ENCODE results near the gene TNFAIP1. TPM values are rescaled to one million over a fixed set of nuclear protein-coding genes. Genes with fewer than 3 reads are reported as not detected.

The TNFAIP1 gene
- total RNA-seq, 4 donors from 2014 or later = 25.6 to 137 (median 49.4) TPM

DNA sequence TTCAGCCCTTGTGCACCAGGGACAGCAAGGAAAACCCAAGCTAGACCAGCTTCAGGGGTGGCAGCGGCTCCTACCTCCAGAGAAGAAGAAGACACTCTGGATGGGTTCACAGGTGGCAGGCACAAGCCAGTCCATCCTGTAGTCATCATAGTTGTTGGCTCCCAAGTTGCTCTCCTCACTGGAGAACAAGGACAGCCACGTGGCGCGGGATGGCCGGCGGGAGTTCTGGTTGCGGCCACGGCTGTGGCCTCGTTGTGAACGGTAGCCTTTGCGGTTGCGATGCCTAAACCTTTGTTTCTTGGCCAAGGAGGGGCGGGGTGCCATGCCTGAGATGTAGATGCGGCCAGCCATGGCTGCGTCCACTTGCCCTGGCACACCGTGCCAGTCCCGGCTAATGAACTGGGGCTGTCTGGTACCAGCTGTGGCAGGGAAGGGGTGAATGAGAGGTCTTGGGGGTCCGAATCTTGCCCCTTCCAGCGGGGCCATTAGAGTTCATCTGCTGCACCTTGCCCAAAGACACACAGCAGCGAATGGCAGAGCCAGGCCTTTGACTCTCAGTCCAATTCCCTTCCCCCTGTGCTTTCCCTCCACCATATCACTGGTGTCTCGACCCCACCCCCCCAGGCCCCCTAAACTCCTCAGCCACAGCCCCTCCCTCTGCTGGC, 32.2 kb downstream of the TNFAIP1 start:
- intact Hi-C loops (cut with DNase I; ENCODE audit: low total_unique reads) = no loop called here
- peaks cover 11% of the 10 kb centered on the region for H3K27me3 ChIP-seq
- TF ChIP-seq EP300 (IDR thresholded peaks at IDR 0.05; ENCODE audit: low read depth) = no peak
- TF ChIP-seq, protein P1, sequence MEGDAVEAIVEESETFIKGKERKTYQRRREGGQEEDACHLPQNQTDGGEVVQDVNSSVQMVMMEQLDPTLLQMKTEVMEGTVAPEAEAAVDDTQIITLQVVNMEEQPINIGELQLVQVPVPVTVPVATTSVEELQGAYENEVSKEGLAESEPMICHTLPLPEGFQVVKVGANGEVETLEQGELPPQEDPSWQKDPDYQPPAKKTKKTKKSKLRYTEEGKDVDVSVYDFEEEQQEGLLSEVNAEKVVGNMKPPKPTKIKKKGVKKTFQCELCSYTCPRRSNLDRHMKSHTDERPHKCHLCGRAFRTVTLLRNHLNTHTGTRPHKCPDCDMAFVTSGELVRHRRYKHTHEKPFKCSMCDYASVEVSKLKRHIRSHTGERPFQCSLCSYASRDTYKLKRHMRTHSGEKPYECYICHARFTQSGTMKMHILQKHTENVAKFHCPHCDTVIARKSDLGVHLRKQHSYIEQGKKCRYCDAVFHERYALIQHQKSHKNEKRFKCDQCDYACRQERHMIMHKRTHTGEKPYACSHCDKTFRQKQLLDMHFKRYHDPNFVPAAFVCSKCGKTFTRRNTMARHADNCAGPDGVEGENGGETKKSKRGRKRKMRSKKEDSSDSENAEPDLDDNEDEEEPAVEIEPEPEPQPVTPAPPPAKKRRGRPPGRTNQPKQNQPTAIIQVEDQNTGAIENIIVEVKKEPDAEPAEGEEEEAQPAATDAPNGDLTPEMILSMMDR (IDR thresholded peaks at IDR 0.05) = no peak
- TF ChIP-seq POLR2A (IDR thresholded peaks at IDR 0.05) = no peak
- TF ChIP-seq POLR2AphosphoS5 (IDR thresholded peaks at IDR 0.05) = no peak
- H3K4me3 ChIP-seq = no peak overlapping the region
- no peak overlapping the region for H3K27ac ChIP-seq
- in situ Hi-C loops (cut with MboI; ENCODE audit: low pct_ligation_motif_present in 1 of 4, low pct_unique_long_range_greater_than_20kb in 1 of 4, low sequenced_read_pairs in 3 of 4) = no loop called here
- peaks cover 0 to 11% (median 2%) of the 10 kb centered on the region in 4 donors for H3K36me3 ChIP-seq
- H3K4me1 ChIP-seq = peaks cover 4 to 16% (median 11%) of the 10 kb centered on the region in 4 donors
- WGBS, 2 donors (ENCODE audit: low coverage in 1 of 2) = 89% methylated on average over 10 of the region's 21 CpGs; no CpG with 5 or more reads in 1 of the 2 donors
- no peaks in the 10 kb centered on the region for H3K9me3 ChIP-seq
- no peak for DNase-seq

DNA sequence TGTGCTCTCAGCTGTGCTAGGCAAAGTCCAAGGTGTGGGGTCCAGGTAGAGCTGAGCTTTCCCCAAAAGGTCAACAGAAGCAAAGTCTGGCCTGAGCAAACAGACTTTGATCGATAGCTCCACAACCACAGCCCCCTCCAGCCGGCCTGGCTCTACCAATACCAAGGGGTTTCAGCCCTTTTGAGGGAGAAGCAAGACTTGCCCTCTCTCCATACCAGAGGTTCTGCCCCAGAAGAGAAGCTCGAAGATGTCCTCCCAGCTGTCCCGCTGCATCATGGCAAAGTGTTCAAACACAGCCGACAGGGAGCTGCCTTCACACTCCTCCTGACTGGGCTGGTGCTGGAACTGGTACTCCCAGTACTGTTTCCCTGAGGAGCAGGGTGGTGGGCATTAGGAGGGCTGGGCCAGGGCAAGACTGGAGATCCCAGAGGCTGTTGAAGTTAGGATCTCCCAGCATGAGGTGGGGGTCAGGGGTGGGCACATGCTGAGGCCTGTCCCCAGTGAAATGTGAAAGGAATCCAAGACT, 32.8 kb downstream of the TNFAIP1 start:
- Histone ChIP-seq H3K9me3 (no peaks in the 10 kb centered on the region), H3K4me3 (no peak overlapping the region), H3K27me3 (peaks cover 16% of the 10 kb centered on the region), H3K36me3 (peaks cover 0 to 6% (median 2%) of the 10 kb centered on the region in 4 donors), H3K4me1 (peaks cover 8 to 20% (median 15%) of the 10 kb centered on the region in 4 donors), H3K27ac (no peak overlapping the region)
- no peak for DNase-seq
- intact Hi-C loops (cut with DNase I; ENCODE audit: low total_unique reads) (no loop called here), in situ Hi-C loops (cut with MboI; ENCODE audit: low pct_ligation_motif_present in 1 of 4, low pct_unique_long_range_greater_than_20kb in 1 of 4, low sequenced_read_pairs in 3 of 4) (no loop called here)
- WGBS, 2 donors (ENCODE audit: low coverage in 1 of 2) = 73 to 100% methylated on average over 1 to 5 of the region's 5 CpGs
- no peak for TF ChIP-seq POLR2A (IDR thresholded peaks at IDR 0.05)
- TF ChIP-seq, protein P1 (IDR thresholded peaks at IDR 0.05) = no peak
- no peak for TF ChIP-seq POLR2AphosphoS5 (IDR thresholded peaks at IDR 0.05)
- no peak for TF ChIP-seq EP300 (IDR thresholded peaks at IDR 0.05; ENCODE audit: low read depth)

DNA sequence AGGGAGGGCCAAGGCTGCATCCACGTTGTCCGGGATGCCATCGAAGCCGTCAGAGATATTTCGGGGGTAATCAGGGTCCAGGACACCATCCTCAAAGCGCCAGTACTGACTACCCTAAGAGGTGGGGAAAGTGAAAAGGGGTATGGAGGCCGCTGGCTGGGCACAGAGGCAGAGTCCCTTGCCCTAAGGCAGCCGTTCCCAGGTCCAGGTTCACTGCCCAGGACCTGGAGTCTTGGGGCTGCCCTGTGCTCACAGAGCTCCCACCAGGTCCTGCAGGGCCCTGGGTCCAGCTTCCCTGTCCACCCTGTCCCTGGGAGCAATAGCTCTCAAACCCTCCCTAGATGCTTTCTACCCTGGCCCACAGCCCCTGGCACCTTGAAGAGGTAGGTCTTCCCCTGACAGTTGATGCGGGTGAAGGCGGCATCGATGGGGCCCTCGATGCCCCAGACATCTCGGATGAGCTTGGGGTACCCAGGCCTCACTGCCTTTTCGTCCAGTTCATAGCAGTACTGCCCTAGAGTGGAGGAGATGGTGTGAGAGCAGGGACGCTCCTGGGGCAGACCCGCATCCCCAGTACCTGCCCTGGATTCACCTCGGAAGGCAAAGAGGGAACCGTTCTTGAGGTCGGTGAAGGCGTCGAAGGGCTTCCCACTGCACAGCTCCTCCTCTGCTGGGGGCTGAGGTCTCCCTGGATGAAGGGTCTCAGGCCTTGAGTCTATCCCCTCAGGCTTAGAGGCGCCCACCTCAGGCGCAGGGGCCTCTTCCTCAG, 33.5 kb downstream of the TNFAIP1 start:
- Histone ChIP-seq H3K27ac (no peak overlapping the region), H3K27me3 (peaks cover 18% of the 10 kb centered on the region), H3K9me3 (no peaks in the 10 kb centered on the region), H3K4me1 (peaks cover 8 to 20% (median 15%) of the 10 kb centered on the region in 4 donors), H3K36me3 (no peaks in the 10 kb centered on the region), H3K4me3 (no peak overlapping the region)
- in situ Hi-C loops (cut with MboI; ENCODE audit: low pct_ligation_motif_present in 1 of 4, low pct_unique_long_range_greater_than_20kb in 1 of 4, low sequenced_read_pairs in 3 of 4) (no loop called here), intact Hi-C loops (cut with DNase I; ENCODE audit: low total_unique reads) (no loop called here)
- DNase-seq = no peak
- WGBS, 2 donors (ENCODE audit: low coverage in 1 of 2) = 92% methylated on average over 23 of the region's 23 CpGs; no CpG with 5 or more reads in 1 of the 2 donors
- TF ChIP-seq POLR2A (IDR thresholded peaks at IDR 0.05) (no peak), POLR2AphosphoS5 (IDR thresholded peaks at IDR 0.05) (no peak), EP300 (IDR thresholded peaks at IDR 0.05; ENCODE audit: low read depth) (no peak)
- TF ChIP-seq, protein P1 (IDR thresholded peaks at IDR 0.05) = no peak

DNA sequence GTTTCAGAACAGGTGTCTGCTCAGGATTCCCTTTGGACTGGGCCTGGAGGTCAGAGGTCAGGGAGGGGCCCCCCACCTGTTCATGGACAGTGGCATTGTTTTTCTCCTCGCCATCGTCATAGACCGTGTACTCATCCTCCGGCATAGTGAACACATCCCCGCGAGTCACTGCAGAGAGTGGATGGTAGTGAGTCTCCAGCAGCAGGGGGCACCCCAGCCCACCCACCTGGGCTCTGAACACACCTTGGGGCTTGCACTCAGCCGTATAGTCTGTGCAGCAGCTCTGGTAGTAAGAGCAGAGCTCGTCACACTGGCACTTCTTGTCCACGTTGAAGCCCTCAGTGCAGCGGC, 34.1 kb downstream of the TNFAIP1 start:
- WGBS, 2 donors (ENCODE audit: low coverage in 1 of 2) = 83% methylated on average over 10 of the region's 10 CpGs; no CpG with 5 or more reads in 1 of the 2 donors
- no peaks in the 10 kb centered on the region for H3K36me3 ChIP-seq
- in situ Hi-C loops (cut with MboI; ENCODE audit: low pct_ligation_motif_present in 1 of 4, low pct_unique_long_range_greater_than_20kb in 1 of 4, low sequenced_read_pairs in 3 of 4) = no loop called here
- no peak for DNase-seq
- TF ChIP-seq, protein P1 (IDR thresholded peaks at IDR 0.05) = no peak
- TF ChIP-seq POLR2A (IDR thresholded peaks at IDR 0.05) = no peak
- no peak for TF ChIP-seq POLR2AphosphoS5 (IDR thresholded peaks at IDR 0.05)
- TF ChIP-seq EP300 (IDR thresholded peaks at IDR 0.05; ENCODE audit: low read depth) = no peak
- H3K4me1 ChIP-seq = peaks cover 8 to 20% (median 15%) of the 10 kb centered on the region in 4 donors
- H3K9me3 ChIP-seq = no peaks in the 10 kb centered on the region
- peaks cover 18% of the 10 kb centered on the region for H3K27me3 ChIP-seq
- H3K27ac ChIP-seq = no peak overlapping the region
- intact Hi-C loops (cut with DNase I; ENCODE audit: low total_unique reads) = no loop called here
- no peak overlapping the region for H3K4me3 ChIP-seq
